ENCODE results near the gene KIF5C.

The KIF5C gene

DNA sequence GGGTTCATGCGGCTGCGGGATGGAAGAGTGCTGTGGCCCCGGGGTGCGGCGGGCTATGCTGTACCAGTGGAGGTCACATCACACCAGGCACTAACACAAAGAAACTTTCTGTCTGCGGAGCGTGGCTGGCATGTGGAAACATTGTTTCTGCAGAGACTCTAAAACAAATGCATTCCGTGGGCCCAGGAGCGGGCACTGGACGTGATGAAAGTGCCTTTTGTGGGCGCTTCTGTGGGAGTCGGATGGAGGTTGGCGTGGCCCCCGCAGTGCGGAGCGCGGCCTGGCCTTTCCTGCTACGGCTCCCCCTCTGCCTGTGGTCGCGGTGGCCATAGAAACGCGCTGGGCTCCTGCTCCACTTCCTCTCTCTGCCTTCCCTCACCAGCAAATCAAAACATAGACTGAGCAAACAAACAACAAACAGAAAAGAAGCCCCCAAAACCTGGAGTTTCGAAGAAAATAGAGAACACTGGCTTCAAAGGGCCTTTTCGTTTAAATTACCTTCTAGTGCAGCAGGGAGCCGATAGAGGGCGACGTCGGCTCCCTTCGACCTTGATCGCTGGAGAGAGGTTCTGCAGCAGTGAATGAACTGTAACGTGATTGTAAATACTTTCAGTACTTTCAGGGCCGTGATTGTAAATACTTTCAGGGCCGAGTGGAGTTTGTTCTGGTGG is 51.4 kb downstream of the KIF5C start:
- no peak for DNase-seq

- no peak for DNase-seq
Measured at GRCh38 chr2:148926981-148927401, 52.0 kb downstream of the KIF5C start.

GRCh38 chr2:148928395-148928794 is 53.4 kb downstream of the KIF5C start:
- DNase-seq = no peak

DNA sequence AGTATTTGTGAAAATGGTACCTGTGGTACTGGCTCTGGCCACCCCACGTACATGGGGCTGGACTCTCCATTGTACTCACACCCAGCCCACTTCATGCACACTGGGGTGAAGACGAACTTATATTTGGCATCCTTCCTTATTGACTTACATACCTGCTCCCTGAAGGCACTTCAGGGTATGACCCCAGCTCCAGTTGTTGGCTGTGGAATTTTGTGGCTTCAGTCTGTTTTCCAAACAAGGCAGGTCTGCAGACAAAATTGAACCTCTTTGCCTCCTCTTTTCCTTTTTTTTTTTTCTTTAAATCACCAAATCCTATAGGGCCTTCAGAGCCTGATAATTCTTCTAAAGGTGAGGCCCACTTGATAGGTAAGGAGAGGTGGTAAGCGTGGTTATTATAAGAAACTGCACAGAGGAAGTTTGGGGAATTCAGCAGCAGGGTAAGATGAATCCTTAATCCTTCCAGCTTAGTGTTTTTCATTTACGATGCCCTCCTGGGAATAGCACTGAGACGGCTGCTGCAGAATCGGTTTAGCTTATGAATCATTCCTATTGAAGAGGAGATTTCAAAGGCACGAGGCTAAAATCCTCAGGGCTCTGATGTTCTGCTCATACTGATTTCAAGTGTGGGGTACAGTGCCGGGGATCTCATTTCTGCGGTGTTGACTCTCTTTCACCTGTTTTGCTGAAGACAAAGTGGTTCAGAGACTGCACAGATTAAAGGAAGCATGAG is 55.2 kb downstream of the KIF5C start:
- peak; percentile 11 for DNase-seq

DNA sequence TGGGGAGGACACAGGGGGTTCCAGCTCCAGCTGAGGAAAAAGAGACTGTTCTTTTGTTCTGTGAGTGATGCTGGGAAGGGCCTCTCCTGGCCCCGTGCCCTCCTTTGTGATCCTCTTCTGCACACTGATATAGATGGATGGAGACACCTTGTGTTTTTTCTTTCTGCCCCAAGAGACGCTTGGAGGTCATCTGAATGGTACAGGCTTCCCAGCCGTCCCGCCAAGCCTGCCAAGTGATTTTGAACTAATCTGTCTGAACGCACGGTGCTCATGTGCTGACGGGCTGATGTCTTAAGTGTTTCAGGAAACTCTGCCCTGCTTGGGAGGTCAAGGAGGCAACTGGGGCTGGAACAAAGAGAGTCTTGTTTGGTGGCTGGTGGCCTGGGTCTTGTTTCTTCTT is 57.5 kb downstream of the KIF5C start:
- no peak for DNase-seq

GRCh38 chr2:148933456-148933855 is 58.4 kb downstream of the KIF5C start:
- no peak for DNase-seq

GRCh38 chr2:148935791-148936190 is 60.8 kb downstream of the KIF5C start:
- no peak for DNase-seq

DNA sequence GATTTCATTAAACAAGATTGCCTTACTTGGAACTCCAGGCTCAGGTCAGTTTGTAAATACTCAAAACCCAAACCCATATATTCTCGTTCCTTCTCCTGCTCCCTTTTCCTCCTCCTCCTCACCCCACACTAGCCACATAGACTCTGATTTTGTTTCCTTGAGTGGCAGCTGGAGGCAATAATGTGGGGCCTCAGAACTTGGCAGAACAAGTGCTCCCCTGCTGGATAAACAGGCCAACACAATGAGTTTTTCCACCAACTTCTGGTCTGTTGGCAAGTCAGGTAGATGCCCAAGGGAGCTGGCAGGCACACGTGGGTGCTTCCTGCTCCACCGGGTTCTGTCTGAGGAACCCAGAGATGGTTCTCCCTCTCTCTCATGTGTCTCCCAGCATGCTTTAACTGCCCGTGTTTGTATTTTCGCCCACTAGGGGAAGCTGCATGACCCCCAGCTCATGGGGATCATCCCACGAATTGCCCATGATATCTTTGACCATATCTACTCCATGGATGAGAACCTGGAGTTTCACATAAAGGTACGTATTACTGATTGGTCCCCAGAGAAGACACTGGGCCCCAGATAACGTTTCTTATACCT is 61.9 kb downstream of the KIF5C start:
- DNase-seq = no peak

DNA sequence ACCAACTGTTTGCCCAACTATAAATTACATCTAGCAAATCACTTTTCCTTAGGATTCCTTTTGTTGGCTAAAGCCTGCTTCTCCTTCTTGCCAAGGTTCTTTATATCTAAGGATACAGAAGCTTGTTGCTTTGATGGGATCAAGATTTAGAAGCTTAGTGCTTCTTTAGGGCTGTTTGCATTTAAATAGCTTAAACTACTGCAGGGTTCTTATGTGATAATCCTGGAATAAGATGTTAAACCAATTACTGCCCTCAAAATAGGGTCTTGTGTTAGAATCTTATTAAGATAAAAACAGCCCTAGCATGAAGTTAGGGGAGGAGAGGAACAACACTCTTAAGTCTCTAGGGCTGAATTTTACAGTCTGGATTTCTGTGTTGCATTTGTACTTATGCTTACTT is 64.2 kb downstream of the KIF5C start:
- DNase-seq = no peak

DNA sequence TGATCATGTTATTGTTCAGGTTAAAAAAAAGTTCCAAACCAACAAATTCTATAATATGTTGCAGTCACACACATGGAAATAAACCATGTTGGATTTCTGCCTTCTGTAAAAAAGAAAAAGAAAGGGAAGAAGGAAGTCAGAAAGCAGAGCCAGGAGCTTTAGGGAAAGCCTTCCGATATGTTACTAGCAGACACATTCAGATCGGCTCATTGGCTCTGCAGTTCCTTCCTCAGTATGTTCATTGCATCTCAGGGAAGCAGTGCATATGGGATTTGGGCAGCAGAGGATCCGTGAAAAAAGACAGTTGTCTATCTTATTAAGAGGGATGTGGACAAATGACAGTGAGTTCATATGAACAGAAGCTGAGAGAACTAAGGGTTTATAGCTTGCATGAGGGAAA is 68.1 kb downstream of the KIF5C start:
- no peak for DNase-seq

- no peak for DNase-seq
Measured at GRCh38 chr2:148944536-148944935, 69.5 kb downstream of the KIF5C start.

DNA sequence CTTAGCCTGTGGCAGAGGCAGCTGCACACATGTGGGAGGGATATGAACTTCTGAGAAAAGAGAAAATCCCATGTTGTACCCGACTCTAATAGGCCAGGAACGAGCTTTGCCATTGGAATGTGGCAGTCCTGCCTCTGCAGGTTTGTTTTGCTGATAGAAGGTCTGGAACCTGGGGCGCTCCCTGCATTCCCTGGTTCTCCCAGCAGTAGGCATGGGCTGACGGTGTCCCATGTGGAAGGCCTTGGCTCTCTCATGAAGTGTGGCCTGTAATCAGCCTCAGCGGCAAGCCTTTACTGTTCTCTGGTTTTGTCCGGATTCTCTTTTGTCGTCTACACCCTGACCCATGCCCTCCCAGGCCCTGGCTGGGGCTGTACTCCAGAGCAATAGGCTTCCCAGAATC is 72.3 kb downstream of the KIF5C start:
- no peak for DNase-seq

- no peak for DNase-seq
Measured at GRCh38 chr2:148948868-148949267, 73.8 kb downstream of the KIF5C start.

DNA sequence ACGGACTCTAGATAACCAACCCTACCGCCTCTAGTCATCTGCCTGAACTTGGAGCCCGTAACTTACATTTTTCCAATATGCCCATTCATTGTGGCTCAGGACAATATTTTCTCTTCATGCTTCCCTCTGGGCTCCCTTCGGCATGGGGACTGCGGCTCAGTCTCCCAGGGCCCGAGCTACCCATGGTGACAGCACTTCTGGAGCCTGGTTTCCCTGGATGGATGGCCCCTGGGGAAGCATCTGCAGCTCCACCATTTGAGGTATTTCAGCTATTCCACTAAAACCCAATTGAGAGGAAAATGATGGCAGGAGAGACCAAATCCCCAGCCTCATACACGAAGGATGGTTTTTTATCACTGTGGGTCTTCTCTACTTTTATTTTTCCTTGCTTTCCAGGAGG is 74.3 kb downstream of the KIF5C start:
- no peak for DNase-seq

DNA sequence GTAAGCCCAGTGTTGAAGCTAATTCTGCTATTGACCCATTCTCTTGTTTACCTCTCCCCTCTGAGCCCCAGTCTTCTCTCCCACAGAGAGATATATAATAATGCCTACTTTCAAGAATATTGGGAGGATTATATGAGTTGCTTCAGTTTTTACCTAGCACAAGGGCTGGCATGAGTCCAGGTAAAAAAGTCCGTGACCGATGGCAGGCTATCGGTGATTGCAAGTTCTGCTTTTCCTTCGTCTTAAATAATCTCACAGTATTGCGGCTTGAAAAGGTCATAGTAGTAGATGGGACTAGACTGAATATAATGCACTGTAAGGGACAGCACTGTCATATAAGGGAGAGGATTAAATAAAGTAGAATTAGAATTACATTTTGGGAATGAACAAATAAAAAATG is 77.6 kb downstream of the KIF5C start:
- no peak for DNase-seq

- DNase-seq = no peak
Measured at GRCh38 chr2:148953426-148953825, 78.4 kb downstream of the KIF5C start.

DNA sequence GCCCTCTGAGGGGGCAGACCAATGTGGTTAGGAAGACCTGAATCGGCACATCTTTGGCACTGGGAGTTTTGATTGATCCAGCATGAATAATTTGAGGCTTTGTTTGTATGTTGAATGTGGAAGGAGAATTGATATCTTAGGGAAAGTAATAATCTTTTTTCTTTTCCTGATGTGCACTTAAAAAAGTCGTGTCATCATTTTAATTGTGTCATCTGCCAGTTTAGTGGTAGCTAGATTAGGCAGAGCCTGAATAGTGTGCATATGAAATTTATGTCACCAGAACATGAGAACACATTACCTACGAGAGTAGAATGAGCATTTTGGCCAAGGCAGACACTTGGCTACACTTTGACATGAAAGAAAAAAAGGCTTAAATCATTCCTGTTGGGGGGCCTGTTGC is 79.5 kb downstream of the KIF5C start:
- DNase-seq = no peak

GRCh38 chr2:148955798-148956197 is 80.8 kb downstream of the KIF5C start:
- DNase-seq = peak; percentile 82

- DNase-seq = no peak
Measured at GRCh38 chr2:148957023-148957422, 82.0 kb downstream of the KIF5C start.

DNA sequence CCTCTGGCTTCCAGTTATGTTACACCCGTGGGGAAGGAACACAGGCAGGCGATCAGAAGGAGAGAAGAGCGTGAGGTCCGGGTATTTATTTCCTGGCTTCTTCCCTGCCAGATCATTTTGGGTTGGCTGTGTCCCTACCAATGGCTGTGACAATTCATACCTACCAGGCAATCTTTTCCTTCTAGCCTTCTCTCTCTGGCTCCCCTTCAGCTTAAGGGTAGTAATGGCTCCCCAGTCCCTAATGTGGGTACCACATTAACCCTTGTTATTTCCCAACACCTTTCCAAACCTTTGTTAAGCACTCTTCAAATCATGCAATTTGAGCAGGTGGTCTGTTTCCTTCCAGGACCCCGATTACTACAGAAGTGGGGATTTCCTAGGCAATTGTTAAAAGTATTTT is 84.7 kb downstream of the KIF5C start:
- no peak for DNase-seq

- no peak for DNase-seq
Measured at GRCh38 chr2:148960483-148960882, 85.5 kb downstream of the KIF5C start.

DNA sequence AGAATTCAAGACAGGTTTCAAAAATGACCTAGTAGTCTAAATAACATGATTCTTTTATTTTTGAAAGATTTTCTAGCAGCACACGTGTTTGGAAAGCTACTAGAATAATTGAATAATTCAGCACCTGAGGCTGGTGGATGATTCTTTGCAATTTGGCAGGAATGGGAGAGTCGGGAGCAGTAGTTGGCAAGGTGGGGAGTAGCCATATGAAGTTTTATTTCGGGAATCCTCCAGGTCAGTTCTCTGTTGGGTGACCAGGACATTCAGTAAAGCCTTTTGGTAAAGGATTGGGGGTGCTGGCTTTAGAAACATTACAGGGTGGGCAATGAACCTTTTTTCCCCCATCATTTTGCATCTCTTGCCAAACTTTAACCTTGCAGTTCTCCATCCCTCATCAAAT is 88.4 kb downstream of the KIF5C start:
- no peak for DNase-seq

DNA sequence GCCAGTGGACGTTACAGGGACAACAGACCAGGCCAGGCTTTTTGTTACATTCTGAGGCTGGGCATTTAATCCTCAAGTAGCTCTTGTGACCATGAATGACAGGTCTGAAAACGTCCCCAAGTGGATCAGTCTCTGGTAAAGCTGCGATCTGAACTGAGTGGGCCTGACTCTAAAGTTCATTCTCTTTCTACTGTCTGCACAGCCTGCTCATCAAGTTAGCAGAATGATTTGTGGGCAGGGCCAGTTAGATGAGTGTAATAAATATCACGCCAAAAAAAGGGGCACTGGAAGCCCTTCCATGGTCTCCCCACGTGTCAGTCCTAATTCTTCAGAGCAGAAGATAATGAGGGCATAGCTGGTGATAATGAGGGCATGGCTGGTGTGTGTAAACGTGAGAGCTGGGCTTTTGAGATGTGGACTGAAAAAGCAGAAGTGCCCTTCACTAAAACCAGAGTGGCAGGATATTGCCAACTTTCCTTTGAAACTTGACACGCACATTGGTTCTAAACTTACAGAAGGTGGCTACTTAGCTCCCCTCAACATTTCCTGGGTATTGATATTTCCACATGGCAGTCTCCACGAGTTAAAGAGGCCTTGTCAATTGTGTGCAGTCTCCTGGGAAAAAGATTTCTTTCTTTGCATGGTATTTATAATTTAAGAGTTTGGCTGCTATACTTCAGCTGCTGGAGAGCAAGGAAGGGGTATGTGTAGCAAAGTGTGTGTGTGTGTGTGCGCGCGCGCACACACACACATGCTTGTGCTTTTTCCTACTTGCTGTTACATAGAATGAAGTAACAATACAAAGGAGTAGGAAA is 90.8 kb downstream of the KIF5C start:
- peak; percentile 96 for DNase-seq

- DNase-seq = no peak
Measured at GRCh38 chr2:148966438-148966758, 91.4 kb downstream of the KIF5C start.
